ENCODE data around the gene GALNT2.

The GALNT2 gene

DNA sequence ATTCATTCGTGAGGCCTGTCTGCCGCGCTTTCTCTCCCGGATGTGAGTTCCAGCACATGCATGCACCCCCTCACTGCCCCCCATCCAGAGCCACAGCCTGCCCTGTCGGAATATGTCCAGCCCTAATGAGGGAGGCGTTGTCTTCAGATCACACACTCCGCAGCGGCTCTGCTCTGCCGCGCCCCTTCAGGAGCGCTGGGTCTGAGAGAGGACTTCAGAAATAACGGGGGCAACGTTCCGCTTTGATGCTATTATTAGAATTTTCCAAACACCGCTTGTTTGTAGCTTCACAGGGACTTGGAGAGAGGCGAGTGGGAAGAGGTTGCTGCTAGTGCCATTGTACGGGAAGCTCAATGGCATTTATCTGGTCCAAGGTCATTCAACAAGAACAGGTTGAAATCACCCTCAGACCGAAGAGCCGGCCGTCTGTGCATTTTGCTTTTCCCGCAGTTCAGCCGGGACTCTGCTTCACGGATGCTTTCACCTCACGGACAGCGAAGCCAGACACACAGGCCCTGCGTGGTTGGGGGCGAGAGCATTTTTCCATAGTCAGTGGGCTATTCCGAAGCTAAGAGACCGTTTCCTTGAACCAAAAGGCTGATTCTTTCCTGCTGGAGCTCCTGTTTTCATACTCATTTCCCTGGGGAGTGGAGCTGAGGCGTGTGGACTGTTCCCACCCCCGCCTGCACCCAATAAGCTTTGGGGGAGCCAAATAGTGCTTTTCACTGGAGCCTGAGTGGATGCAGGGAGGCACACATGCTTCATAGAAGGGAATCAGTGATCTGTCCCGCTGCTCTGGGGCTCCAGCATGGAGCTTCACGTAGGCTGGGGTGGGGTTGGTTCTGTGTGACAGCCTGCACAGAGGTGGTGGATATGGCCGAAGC lies 69.7 kb downstream of the GALNT2 start:
- TF ChIP-seq, protein P1, sequence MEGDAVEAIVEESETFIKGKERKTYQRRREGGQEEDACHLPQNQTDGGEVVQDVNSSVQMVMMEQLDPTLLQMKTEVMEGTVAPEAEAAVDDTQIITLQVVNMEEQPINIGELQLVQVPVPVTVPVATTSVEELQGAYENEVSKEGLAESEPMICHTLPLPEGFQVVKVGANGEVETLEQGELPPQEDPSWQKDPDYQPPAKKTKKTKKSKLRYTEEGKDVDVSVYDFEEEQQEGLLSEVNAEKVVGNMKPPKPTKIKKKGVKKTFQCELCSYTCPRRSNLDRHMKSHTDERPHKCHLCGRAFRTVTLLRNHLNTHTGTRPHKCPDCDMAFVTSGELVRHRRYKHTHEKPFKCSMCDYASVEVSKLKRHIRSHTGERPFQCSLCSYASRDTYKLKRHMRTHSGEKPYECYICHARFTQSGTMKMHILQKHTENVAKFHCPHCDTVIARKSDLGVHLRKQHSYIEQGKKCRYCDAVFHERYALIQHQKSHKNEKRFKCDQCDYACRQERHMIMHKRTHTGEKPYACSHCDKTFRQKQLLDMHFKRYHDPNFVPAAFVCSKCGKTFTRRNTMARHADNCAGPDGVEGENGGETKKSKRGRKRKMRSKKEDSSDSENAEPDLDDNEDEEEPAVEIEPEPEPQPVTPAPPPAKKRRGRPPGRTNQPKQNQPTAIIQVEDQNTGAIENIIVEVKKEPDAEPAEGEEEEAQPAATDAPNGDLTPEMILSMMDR (IDR thresholded peaks at IDR 0.05; ENCODE audit: low read depth, low read length): no peak
- DNase-seq (ENCODE audit: low read depth in 2 of 2): peak in 1 of 2 donors; percentile 37
- no peak overlapping the region for H3K4me3 ChIP-seq (replicated peaks in 1 of 2; ENCODE audit: low read depth in 2 of 2, low read length in 2 of 2)

DNA sequence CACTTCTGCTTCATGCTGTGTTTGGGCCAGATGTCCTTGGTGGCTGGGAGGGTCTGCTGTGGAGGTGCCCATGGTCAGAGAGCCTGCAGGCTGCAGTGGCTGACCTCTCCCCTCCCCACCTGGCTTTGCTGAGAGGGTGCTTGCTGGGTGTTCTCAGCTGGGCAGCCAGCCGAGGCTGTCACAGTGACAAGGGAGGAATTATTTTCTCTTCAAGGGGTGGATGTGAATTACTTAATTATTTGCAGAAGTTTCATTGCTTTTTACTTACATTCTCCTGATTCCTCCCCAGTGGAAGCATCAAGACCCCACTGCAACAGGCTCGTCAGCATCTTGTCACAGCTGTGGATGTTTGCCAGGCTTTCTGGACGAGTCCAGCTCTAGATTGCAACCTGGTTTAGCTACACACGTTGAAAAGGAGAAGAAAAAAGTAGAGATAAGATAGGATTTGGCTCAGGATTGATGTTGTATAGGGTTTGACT lies 70.3 kb downstream of the GALNT2 start:
- peak in 1 of 2 donors; percentile 57 for DNase-seq (ENCODE audit: low read depth in 2 of 2)
- TF ChIP-seq, protein P1 (IDR thresholded peaks at IDR 0.05; ENCODE audit: low read depth, low read length): no peak
- no peak overlapping the region for H3K4me3 ChIP-seq (replicated peaks in 1 of 2; ENCODE audit: low read depth in 2 of 2, low read length in 2 of 2)

- no peak for DNase-seq (ENCODE audit: low read depth in 2 of 2)
- H3K4me3 ChIP-seq (replicated peaks in 1 of 2; ENCODE audit: low read depth in 2 of 2, low read length in 2 of 2): no peak overlapping the region
- TF ChIP-seq, protein P1 (IDR thresholded peaks at IDR 0.05; ENCODE audit: low read depth, low read length): no peak
These were observed 71.7 kb downstream of the GALNT2 start for GRCh38 chr1:230138561-230139239.

GRCh38 chr1:230139315-230139714 lies 72.3 kb downstream of the GALNT2 start:
- no peak for DNase-seq (ENCODE audit: low read depth in 2 of 2)
- TF ChIP-seq, protein P1 (IDR thresholded peaks at IDR 0.05; ENCODE audit: low read depth, low read length): no peak
- H3K4me3 ChIP-seq (replicated peaks in 1 of 2; ENCODE audit: low read depth in 2 of 2, low read length in 2 of 2): no peak overlapping the region

- TF ChIP-seq, protein P1 (IDR thresholded peaks at IDR 0.05; ENCODE audit: low read depth, low read length): no peak
- H3K4me3 ChIP-seq (replicated peaks in 1 of 2; ENCODE audit: low read depth in 2 of 2, low read length in 2 of 2): no peak overlapping the region
- peak in 1 of 2 donors; percentile 49 for DNase-seq (ENCODE audit: low read depth in 2 of 2)
These were observed 72.7 kb downstream of the GALNT2 start for GRCh38 chr1:230139741-230140140.

GRCh38 chr1:230140221-230141020 lies 73.4 kb downstream of the GALNT2 start:
- DNase-seq (ENCODE audit: low read depth in 2 of 2): peak; percentile 72 to 78
- H3K4me3 ChIP-seq (replicated peaks in 1 of 2; ENCODE audit: low read depth in 2 of 2, low read length in 2 of 2): peak overlapping the region in 1 of 2 donors; percentile 27
- TF ChIP-seq, protein P1 (IDR thresholded peaks at IDR 0.05; ENCODE audit: low read depth, low read length): no peak
